Measurements from ENCODE around the gene GCFC2. TPM values are rescaled to one million over a fixed set of nuclear protein-coding genes. Genes with fewer than 3 reads are reported as not detected.
"Not testable (repeated sequence)": the region's sequence is repeated elsewhere in the genome, so short reads cannot be mapped to it uniquely, and the experiment has no call there.

GCFC2 gene
- total RNA-seq, 1 experiment from 2014 or later, result 22.5 TPM

DNA sequence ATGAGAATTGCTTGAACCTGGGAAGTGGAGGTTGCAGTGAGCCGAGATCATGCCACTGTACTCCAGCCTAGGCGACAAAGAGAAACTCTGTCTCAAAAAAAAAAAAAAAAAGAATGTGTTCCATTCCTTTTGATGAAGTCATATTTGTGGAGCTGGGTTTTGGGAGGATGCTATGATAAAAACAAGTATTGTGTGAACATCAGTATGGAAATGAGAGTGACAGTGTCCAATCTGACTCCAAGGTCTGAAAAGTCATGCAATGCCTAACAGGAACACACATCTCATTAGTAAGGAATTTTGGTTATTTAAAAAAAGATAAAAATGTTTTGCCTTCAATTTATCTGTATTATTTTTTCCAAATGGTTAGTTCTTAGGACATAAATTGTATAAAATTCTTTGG lies 11.8 kb downstream of the GCFC2 start:
- Mint-ChIP-seq H3K9me3 (ENCODE audit: unreplicated experiment) (no peaks in the 10 kb centered on the region), H3K27ac (ENCODE audit: unreplicated experiment) (no peak overlapping the region), H3K4me1 (ENCODE audit: low read depth, unreplicated experiment) (no peaks in the 10 kb centered on the region), H3K36me3 (ENCODE audit: insufficient read depth, unreplicated experiment) (peaks cover 34% of the 10 kb centered on the region), H3K27me3 (ENCODE audit: insufficient read depth, unreplicated experiment) (no peaks in the 10 kb centered on the region), H3K4me3 (ENCODE audit: unreplicated experiment) (no peak overlapping the region)
- Histone ChIP-seq H3K4me3 (ENCODE audit: low read depth, low read length) (no peak overlapping the region), H3K27me3 (replicated peaks; ENCODE audit: control insufficient read depth, insufficient read depth, low read length) (no peaks in the 10 kb centered on the region), H3K9me3 (no peaks in the 10 kb centered on the region), H3K4me1 (no peaks in the 10 kb centered on the region), H3K36me3 (ENCODE audit: control insufficient read depth, insufficient read depth, low read length) (peaks cover 2% of the 10 kb centered on the region)
- ChIA-PET POLR2A (no interaction called here), CTCF (interaction anchor here (0.6 kb wide), 1 partner anchor 137 kb away, joined by 4 read pairs; no protein-coding TSS in a partner anchor)
- TF ChIP-seq, protein P1, sequence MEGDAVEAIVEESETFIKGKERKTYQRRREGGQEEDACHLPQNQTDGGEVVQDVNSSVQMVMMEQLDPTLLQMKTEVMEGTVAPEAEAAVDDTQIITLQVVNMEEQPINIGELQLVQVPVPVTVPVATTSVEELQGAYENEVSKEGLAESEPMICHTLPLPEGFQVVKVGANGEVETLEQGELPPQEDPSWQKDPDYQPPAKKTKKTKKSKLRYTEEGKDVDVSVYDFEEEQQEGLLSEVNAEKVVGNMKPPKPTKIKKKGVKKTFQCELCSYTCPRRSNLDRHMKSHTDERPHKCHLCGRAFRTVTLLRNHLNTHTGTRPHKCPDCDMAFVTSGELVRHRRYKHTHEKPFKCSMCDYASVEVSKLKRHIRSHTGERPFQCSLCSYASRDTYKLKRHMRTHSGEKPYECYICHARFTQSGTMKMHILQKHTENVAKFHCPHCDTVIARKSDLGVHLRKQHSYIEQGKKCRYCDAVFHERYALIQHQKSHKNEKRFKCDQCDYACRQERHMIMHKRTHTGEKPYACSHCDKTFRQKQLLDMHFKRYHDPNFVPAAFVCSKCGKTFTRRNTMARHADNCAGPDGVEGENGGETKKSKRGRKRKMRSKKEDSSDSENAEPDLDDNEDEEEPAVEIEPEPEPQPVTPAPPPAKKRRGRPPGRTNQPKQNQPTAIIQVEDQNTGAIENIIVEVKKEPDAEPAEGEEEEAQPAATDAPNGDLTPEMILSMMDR (IDR thresholded peaks at IDR 0.05; ENCODE audit: insufficient read depth in 1 of 2, low read depth in 1 of 2, low read length in 1 of 2, severe bottlenecking in 1 of 2, unreplicated experiment in 1 of 2), result no peak
- no TSS peak for BruUV-seq (replicated peaks)
- DNase-seq, result no peak
- intact Hi-C loops (cut with micrococcal nuclease; ENCODE audit: unreplicated experiment), result no loop called here

DNA sequence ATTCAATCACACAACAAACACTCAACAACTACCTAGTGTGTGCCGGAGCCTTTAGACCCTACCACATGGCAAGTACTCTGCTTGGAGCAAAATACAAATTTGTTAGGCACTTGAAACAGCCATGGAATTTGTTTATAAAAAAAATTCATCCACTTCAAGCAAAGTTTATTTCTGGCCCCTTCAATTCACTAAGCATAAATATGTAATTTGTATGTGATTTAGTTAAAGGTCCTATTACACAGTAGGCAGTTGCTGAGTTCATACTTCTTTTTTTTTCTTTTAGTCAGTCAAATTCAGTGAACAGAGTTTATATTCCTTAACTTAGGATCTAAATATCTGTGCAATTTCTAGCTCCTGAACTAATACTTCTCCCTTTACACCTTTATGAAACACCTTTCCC lies 22.5 kb downstream of the GCFC2 start:
- H3K27me3 ChIP-seq (replicated peaks; ENCODE audit: control insufficient read depth, insufficient read depth, low read length), result no peaks in the 10 kb centered on the region
- H3K27me3 Mint-ChIP-seq (ENCODE audit: insufficient read depth, unreplicated experiment), result no peaks in the 10 kb centered on the region
- H3K36me3 ChIP-seq (ENCODE audit: control insufficient read depth, insufficient read depth, low read length), result no peaks in the 10 kb centered on the region; the same call in 1 of the 2 replicates
- H3K9me3 ChIP-seq, result no peaks in the 10 kb centered on the region
- BruUV-seq (replicated peaks), result no TSS peak
- peaks cover 8% of the 10 kb centered on the region for H3K36me3 Mint-ChIP-seq (ENCODE audit: insufficient read depth, unreplicated experiment)
- ChIA-PET CTCF (no interaction called here), POLR2A (no interaction called here)
- H3K27ac Mint-ChIP-seq (ENCODE audit: unreplicated experiment), result no peak overlapping the region
- H3K4me1 Mint-ChIP-seq (ENCODE audit: low read depth, unreplicated experiment), result no peaks in the 10 kb centered on the region
- H3K4me1 ChIP-seq, result no peaks in the 10 kb centered on the region
- TF ChIP-seq, protein P1 (IDR thresholded peaks at IDR 0.05; ENCODE audit: insufficient read depth in 1 of 2, low read depth in 1 of 2, low read length in 1 of 2, severe bottlenecking in 1 of 2, unreplicated experiment in 1 of 2), result no peak
- H3K9me3 Mint-ChIP-seq (ENCODE audit: unreplicated experiment), result no peaks in the 10 kb centered on the region
- DNase-seq, result no peak
- intact Hi-C loops (cut with micrococcal nuclease; ENCODE audit: unreplicated experiment), result no loop called here
- no peak overlapping the region for H3K4me3 ChIP-seq (ENCODE audit: low read depth, low read length)
- no peak overlapping the region for H3K4me3 Mint-ChIP-seq (ENCODE audit: unreplicated experiment)

DNA sequence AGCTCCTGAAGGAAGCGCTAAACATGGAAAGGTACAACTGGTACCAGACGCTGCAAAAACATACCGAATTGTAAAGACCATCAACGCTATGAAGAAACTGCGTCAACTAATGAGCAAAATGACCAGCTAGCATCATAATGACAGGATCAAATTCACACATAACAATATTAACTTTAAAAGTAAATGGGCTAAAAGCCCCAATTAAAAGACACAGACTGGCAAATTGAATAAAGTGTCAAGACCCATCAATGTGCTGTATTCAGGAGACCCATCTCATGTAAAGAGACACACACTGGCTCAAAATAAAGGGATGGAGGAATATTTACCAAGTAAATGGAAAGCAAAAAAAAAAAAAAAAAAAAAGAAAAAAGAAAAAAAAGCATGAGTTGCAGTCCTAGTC lies 27.3 kb downstream of the GCFC2 start:
- H3K9me3 ChIP-seq; intact Hi-C loops (cut with micrococcal nuclease; ENCODE audit: unreplicated experiment); DNase-seq; H3K4me1 Mint-ChIP-seq (ENCODE audit: low read depth, unreplicated experiment); H3K36me3 ChIP-seq (ENCODE audit: control insufficient read depth, insufficient read depth, low read length); H3K9me3 Mint-ChIP-seq (ENCODE audit: unreplicated experiment); BruUV-seq (replicated peaks); CTCF ChIA-PET; POLR2A ChIA-PET; H3K27me3 ChIP-seq (replicated peaks; ENCODE audit: control insufficient read depth, insufficient read depth, low read length); H3K4me3 ChIP-seq (ENCODE audit: low read depth, low read length); H3K27me3 Mint-ChIP-seq (ENCODE audit: insufficient read depth, unreplicated experiment); H3K4me1 ChIP-seq; H3K27ac Mint-ChIP-seq (ENCODE audit: unreplicated experiment); H3K4me3 Mint-ChIP-seq (ENCODE audit: unreplicated experiment): not testable (repeated sequence)
- H3K36me3 Mint-ChIP-seq (ENCODE audit: insufficient read depth, unreplicated experiment), result peaks cover 20% of the 10 kb centered on the region

DNA sequence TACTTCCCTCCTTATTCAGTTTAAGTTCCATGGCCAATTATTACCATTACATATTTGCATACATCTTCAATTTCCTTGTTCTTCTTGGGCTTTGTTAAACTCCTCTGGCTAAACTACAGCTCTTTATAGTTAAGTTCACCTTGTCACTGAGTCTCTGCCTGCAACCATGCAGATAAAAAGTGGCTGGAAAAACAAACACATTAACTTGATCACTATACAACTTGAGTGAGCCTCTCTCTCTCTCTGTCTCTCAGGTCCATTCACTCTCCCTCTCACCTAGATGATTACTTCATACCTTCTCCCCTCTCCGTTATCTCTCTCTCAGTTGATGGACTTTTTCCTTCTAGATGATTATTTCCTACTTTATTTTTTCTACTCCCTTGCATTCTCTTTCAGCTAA lies 30.3 kb downstream of the GCFC2 start:
- H3K36me3 Mint-ChIP-seq (ENCODE audit: insufficient read depth, unreplicated experiment), result peaks cover 11% of the 10 kb centered on the region
- ChIA-PET POLR2A (interaction anchor here (0.6 kb wide), 1 partner anchor 40 kb away, joined by 3 read pairs; no protein-coding TSS in a partner anchor), CTCF (no interaction called here)
- H3K9me3 Mint-ChIP-seq (ENCODE audit: unreplicated experiment), result no peaks in the 10 kb centered on the region
- Histone ChIP-seq H3K4me3 (ENCODE audit: low read depth, low read length) (no peak overlapping the region), H3K36me3 (ENCODE audit: control insufficient read depth, insufficient read depth, low read length) (no peaks in the 10 kb centered on the region; the same call in 1 of the 2 replicates), H3K4me1 (no peaks in the 10 kb centered on the region), H3K27me3 (replicated peaks; ENCODE audit: control insufficient read depth, insufficient read depth, low read length) (no peaks in the 10 kb centered on the region), H3K9me3 (no peaks in the 10 kb centered on the region)
- no peak overlapping the region for H3K4me3 Mint-ChIP-seq (ENCODE audit: unreplicated experiment)
- no peak for DNase-seq
- intact Hi-C loops (cut with micrococcal nuclease; ENCODE audit: unreplicated experiment), result no loop called here
- BruUV-seq (replicated peaks), result no TSS peak
- TF ChIP-seq, protein P1 (IDR thresholded peaks at IDR 0.05; ENCODE audit: insufficient read depth in 1 of 2, low read depth in 1 of 2, low read length in 1 of 2, severe bottlenecking in 1 of 2, unreplicated experiment in 1 of 2), result no peak
- H3K4me1 Mint-ChIP-seq (ENCODE audit: low read depth, unreplicated experiment), result no peaks in the 10 kb centered on the region
- no peaks in the 10 kb centered on the region for H3K27me3 Mint-ChIP-seq (ENCODE audit: insufficient read depth, unreplicated experiment)
- H3K27ac Mint-ChIP-seq (ENCODE audit: unreplicated experiment), result no peak overlapping the region
